COLO829 (cell line): ENCODE results near the gene NOP53.
"Not testable (repeated sequence)": the region's sequence is repeated elsewhere in the genome, so short reads cannot be mapped to it uniquely, and the experiment has no call there.

Experiments
- DNase-seq: peaks from one replicate; pipeline ENCODE4 v3.0.0; 2012; ENCODE audit warnings: low spot score

Gene NOP53

DNA sequence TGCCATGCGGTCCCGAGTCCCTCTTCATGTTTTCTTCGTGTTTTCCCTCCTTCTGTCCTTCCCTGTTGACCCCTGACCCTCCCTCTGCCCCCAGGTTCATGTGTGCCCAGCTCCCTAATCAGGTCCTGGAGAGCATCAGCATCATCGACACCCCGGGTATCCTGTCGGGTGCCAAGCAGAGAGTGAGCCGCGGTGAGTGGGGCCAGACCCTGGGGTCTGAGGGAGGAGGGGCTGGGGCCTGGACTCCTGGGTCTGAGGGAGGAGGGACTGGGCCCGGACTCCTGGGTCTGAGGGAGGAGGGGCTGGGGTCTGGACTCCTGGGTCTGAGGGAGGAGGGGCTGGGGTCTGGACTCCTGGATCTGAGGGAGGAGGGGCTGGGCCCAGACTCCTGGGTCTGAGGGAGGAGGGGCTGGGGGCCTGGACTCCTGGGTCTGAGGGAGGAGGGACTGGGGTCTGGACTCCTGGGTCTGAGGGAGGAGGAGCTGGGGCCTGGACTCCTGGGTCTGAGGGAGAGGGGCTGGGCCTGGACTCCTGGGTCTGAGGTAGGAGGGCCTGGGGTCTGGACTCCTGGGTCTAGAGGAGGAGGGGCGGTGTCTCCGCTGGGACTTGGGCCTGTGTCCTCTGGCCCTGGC lies 26.8 kb upstream of the NOP53 start:
- not testable (repeated sequence) for DNase-seq

DNA sequence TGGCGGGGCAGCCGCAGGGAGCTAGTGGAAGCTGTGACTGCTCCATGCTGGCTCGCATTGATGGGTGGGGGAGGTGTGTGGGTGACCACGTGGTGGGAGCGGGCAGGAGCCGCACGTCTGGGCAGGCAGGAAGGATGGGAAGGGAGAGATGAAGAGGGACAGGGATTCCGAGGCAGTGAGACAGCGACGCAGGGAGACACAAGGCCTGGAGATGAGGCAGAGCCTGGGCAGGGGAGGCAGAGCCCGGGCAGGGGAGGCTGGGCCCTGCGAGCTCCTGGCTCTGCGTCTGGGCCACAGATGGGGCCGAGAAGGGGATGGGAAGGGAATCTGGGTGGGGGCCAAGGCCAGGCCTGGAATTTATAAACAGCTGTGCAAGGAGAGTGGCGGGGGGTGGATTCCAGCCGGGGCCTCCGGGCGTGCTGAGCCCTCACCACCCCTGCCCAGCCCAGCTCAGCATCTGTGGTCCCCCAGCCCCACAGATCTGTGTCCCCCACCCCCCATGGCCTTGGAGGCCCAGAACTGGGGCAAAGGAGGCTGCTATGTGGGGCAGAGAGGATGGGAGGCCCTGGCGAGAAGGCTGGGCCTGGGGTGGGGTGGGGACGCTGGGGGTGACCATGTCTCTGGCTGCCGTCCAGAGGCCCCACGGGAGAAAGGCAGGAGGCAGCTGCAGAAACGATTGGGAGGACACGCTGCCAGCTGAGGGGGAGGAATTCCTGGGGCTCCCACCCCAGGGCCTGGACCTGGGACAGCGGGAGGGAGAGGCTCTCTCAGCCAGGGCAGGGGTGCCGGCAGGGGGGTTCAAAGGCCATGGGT lies 26.1 kb upstream of the NOP53 start:
- DNase-seq = peak; percentile 26

GRCh38 chr19:47720669-47721422 lies 24.5 kb upstream of the NOP53 start:
- DNase-seq = no peak

DNA sequence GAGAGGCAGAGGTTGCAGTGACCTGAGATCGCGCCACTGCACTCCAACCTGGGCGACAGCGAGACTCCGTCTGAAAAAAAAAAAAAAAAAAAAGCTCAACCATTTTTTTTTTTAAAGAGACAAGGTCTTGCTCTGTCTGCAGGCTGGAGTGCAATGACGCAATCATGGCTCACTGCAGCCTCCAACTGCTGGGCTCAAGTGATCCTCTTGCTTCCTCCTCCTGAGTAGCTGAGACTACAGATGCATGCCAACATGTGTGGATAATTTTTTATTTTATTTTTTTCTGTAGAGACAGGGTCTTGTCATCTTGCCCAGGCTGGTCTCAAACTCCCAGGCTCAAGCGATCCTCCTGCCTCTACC lies 21.8 kb upstream of the NOP53 start:
- no peak for DNase-seq

DNA sequence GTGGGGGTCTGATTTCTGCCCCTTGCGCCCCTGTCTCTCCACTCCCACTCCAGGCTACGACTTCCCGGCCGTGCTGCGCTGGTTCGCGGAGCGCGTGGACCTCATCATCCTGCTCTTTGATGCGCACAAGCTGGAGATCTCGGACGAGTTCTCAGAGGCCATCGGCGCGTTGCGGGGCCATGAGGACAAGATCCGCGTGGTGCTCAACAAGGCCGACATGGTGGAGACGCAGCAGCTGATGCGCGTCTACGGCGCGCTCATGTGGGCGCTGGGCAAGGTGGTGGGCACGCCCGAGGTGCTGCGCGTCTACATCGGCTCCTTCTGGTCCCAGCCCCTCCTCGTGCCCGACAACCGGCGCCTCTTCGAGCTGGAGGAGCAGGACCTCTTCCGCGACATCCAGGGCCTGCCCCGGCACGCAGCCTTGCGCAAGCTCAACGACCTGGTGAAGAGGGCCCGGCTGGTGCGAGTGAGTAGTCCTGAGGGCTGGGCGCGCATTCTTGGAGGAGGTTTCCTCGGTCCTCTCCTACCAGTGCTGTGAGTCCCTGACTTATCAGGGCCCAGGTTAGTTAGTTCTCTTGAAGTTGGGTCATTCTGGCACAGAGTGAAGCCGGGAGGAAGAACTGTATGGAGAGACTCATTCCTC lies 19.5 kb upstream of the NOP53 start:
- DNase-seq = no peak

GRCh38 chr19:47726467-47726866 lies 18.9 kb upstream of the NOP53 start:
- no peak for DNase-seq

- DNase-seq = not testable (repeated sequence)
Measured at GRCh38 chr19:47728295-47728694, 17.1 kb upstream of the NOP53 start.

- no peak for DNase-seq
Measured at GRCh38 chr19:47729468-47729798, 15.9 kb upstream of the NOP53 start.

DNA sequence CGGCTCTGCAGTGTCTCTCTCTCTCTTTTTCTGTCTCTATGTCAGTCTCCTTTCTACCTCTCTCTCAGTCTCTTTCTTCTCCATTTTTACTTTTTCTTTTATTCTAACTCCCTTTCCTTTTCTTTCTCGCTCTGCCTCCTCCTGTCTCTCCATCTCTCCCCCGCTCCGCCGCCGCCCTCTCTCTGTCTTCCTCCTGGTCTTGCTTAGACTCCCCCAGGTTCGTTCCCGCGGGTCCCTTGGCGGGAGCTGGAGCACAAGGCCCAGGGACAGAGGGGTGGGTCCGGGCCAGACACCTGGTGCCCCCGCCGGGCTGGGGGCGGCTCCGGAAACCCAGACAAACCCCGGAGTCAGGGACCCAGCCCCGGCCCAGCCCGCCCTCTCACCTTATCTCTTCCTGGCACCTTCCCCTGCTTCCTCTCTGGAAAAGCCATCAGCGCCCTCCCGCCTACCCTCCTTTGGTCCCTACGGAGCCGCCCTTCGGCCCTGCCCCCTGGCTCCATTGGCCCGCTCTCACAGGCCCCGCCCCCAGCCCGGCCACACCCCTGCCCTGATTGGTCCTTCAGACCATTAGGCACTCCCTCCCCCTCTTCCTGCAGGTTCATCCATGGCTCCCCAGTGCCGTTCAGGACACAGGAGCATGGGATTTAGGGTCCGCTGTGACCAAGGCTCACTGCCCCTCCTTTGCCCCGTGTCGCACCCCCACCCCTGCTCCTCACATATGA lies 15.4 kb upstream of the NOP53 start:
- no peak for DNase-seq

DNA sequence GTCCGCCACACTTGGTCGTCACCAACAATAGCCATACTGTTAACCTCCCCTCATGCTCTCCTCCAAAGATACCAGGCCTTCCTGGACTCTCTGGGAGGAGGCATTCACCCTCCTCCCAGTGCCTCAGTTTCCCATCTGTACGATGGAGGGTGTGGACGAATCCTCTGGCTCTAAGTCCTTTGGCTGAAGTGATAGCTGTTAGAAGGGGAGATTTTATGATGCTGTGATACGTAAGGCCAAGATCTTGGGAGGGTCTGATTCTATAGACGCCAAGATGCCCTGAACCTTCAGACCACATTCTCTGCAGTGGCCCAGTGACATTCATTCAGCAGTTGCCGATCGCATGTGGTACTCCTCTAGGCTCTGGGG lies 14.8 kb upstream of the NOP53 start:
- DNase-seq = no peak

GRCh38 chr19:47730910-47731309 lies 14.4 kb upstream of the NOP53 start:
- no peak for DNase-seq

GRCh38 chr19:47735131-47735530 lies 10.2 kb upstream of the NOP53 start:
- DNase-seq = no peak

GRCh38 chr19:47740866-47741519 lies 4.4 kb upstream of the NOP53 start:
- DNase-seq = no peak

GRCh38 chr19:47741544-47742140 lies 3.7 kb upstream of the NOP53 start:
- DNase-seq = no peak

DNA sequence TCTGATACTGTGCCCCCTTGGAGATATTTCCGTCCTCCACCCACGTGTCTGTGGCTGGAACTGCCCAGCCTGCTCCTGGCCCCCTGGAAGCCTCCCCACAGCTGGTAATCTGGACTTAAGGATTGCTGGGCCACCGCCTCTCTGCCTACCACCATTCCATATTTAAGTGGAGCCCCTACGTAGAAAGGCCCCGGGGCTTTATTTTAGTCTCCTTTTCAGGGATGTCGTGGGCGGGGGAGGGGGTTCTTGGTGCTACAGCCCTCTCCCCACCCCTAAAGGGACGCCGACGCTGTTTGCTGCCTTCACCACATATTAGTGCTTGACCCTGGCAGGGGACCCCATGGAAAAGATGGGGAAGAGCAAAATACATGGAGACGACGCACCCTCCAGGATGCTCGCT lies 2.7 kb upstream of the NOP53 start:
- no peak for DNase-seq

DNA sequence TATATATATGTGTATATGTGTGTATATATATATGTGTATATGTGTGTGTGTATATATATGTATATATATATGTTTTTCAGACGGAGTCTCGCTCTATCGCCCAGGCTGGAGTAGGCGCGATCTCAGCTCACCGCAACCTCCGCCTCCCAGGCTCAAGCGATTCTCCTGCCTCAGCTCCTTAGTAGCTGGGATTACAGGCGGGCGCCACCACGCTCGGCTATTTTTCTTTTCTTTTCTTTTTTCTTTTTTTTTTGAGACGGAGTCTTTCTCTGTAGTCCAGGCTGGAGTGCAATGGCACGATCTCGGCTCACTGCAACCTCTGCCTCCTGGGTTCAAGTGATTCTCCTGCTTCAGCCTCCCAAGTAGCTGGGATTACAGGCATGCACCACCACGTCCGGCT lies 783 bp downstream of the NOP53 start:
- not testable (repeated sequence) for DNase-seq

DNA sequence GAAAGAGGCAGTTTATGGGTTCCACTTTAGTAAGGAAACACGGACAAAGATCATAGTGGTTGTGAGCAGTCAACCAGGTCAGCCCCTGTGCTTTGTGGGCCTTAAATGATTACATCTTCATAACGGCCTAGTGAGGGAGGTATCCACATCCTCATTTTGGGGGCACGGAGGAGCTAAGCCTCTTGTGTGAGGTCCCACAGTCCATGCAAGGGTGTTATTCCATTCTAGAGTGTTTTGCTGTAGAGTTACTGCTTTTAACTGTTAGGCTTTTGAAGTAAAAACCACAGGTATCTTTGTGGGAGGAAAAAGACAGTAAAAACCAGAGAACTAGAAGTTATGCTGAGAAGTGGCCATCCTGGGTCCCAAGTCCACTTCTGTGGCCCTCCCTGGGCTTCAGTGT lies 4.0 kb downstream of the NOP53 start:
- DNase-seq = no peak

DNA sequence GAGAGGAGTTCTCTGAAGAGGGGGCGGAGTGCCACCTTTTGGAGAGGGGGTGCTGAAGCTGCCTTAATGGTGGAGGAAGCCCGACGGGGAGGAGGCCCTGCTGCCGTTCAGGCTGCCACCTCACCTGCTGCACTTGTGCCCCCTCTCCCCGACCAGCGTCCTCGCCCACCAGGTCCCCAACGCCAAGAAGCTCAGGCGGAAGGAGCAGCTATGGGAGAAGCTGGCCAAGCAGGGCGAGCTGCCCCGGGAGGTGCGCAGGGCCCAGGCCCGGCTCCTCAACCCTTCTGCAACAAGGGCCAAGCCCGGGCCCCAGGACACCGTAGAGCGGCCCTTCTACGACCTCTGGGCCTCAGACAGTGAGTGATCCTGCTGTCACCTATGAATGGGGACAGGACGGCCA lies 5.4 kb downstream of the NOP53 start:
- no peak for DNase-seq

- DNase-seq = no peak
Measured at GRCh38 chr19:47752440-47753211, 7.3 kb downstream of the NOP53 start.
